SU-DHL-6 (cell line): ENCODE data around the gene WDPCP.

Experiments used
- H2AFZ ChIP-seq: fragments of 200-600 bp; sonication (generic); 2 replicates; pipeline ENCODE4 v1.6.1; 2014; ENCODE audit warnings: low read depth, mild to moderate bottlenecking, moderate library complexity, mixed read lengths, antibody characterized with exemption, low read length; ENCODE audit not compliant: severe bottlenecking
- H3F3A ChIP-seq: fragments of 200-600 bp; shearing (Covaris generic); 2 replicates; pipeline ENCODE4 v1.6.0; 2016; ENCODE audit warnings: antibody characterized with exemption, mild to moderate bottlenecking; ENCODE audit not compliant: insufficient read depth
- H3K27ac ChIP-seq: fragments of 200-600 bp; sonication (generic); 2 replicates; pipeline ENCODE4 v1.5.1; 2016; ENCODE audit warnings: low read depth, mild to moderate bottlenecking, low read length, moderate library complexity, mixed read lengths
- H3K27me3 ChIP-seq: fragments of 200-600 bp; sonication (generic), shearing (Covaris generic); 2 replicates; pipeline ENCODE4 v1.6.0; 2014; ENCODE audit warnings: mild to moderate bottlenecking, low read length
- H3K36me3 ChIP-seq: fragments of 200-600 bp; sonication (generic); 2 replicates; pipeline ENCODE4 v1.6.1; 2014; ENCODE audit warnings: mild to moderate bottlenecking, low read length, mixed read lengths
- H3K4me2 ChIP-seq: fragments of 300-600, 200-600 bp; shearing (Covaris generic), sonication (generic); 2 replicates; pipeline ENCODE4 v1.6.0; 2014; ENCODE audit warnings: low read length, low read depth, mild to moderate bottlenecking; ENCODE audit not compliant: poor library complexity, severe bottlenecking
- H3K4me3 ChIP-seq: fragments of 200-600 bp; sonication (generic); 2 replicates; pipeline ENCODE4 v1.5.1; 2014; ENCODE audit warnings: antibody characterized with exemption, low read length, mild to moderate bottlenecking, mixed read lengths; ENCODE audit not compliant: insufficient read depth, poor library complexity, severe bottlenecking
- H3K79me2 ChIP-seq: fragments of 200-600 bp; sonication (generic); 2 replicates; pipeline ENCODE4 v1.6.1; 2014; ENCODE audit warnings: mild to moderate bottlenecking, low read length, moderate library complexity; ENCODE audit not compliant: insufficient read depth
- H3K9ac ChIP-seq: fragments of 200-600 bp; sonication (generic); 2 replicates; pipeline ENCODE4 v1.7.0; 2014; ENCODE audit warnings: mild to moderate bottlenecking, low read length
- H3K9me2 ChIP-seq: fragments of 200-600 bp; sonication (generic); replicated peaks from 2 replicates; pipeline ENCODE4 v1.6.1; 2014; ENCODE audit warnings: low read length; ENCODE audit not compliant: insufficient read depth
- H3K9me3 ChIP-seq: fragments of 200-600 bp; sonication (generic); 2 replicates; pipeline ENCODE4 v1.6.1; 2014; ENCODE audit warnings: low read length, mixed read lengths; ENCODE audit not compliant: insufficient read depth
- H4K20me1 ChIP-seq: fragments of 200-600 bp; sonication (generic); 2 replicates; pipeline ENCODE4 v1.6.1; 2014; ENCODE audit warnings: low read depth, mild to moderate bottlenecking, antibody characterized with exemption, low read length, moderate library complexity, mixed read lengths
- EZH2phosphoT487 ChIP-seq: fragments of 200-600 bp; sonication (generic), shearing (Covaris generic); conservative IDR thresholded peaks from 2 replicates; pipeline ENCODE4 v1.6.1; 2018; ENCODE audit warnings: mild to moderate bottlenecking, antibody characterized with exemption, low read length, moderate library complexity, mixed read lengths
- TF ChIP-seq, protein P1 (sequence below): fragments of 200-600 bp; sonication (generic); IDR thresholded peaks from one replicate; pipeline ENCODE4 v1.5.1; 2017; ENCODE audit warnings: antibody characterized with exemption, mild to moderate bottlenecking, low read length, moderate library complexity; ENCODE audit not compliant: insufficient read depth, poor library complexity, severe bottlenecking

The WDPCP gene

DNA sequence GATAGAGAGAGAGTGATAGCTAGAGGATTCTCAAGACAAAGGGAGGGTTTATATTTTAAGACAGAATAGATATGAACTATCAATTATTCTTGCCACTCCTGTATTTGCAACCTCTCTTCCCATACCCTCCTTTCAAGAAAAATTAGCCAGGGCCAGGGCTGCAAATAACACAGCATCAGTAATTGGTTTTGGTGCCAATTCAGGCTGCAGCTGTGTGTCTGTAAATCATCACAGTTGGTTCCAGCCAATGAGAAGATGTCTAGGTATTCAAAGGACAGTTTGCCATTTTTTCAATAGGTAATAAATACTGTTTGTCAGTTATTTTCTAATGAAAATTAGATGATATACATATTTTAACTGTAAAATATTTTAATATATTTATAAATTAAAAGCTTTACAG is 73.5 kb downstream of the WDPCP start:
- Histone ChIP-seq H3K79me2 (peaks cover 26% of the 10 kb centered on the region), H3K36me3 (no peaks in the 10 kb centered on the region), H3K9ac (no peak overlapping the region), H3F3A (no peaks in the 10 kb centered on the region), H2AFZ (no peak overlapping the region), H3K4me2 (no peak overlapping the region), H3K9me3 (peaks cover 1% of the 10 kb centered on the region; the same call in 1 of the 2 replicates), H3K9me2 (no peaks in the 10 kb centered on the region), H4K20me1 (no peaks in the 10 kb centered on the region), H3K27me3 (no peaks in the 10 kb centered on the region), H3K4me3 (no peak overlapping the region), H3K27ac (no peak overlapping the region)
- TF ChIP-seq, protein P1, sequence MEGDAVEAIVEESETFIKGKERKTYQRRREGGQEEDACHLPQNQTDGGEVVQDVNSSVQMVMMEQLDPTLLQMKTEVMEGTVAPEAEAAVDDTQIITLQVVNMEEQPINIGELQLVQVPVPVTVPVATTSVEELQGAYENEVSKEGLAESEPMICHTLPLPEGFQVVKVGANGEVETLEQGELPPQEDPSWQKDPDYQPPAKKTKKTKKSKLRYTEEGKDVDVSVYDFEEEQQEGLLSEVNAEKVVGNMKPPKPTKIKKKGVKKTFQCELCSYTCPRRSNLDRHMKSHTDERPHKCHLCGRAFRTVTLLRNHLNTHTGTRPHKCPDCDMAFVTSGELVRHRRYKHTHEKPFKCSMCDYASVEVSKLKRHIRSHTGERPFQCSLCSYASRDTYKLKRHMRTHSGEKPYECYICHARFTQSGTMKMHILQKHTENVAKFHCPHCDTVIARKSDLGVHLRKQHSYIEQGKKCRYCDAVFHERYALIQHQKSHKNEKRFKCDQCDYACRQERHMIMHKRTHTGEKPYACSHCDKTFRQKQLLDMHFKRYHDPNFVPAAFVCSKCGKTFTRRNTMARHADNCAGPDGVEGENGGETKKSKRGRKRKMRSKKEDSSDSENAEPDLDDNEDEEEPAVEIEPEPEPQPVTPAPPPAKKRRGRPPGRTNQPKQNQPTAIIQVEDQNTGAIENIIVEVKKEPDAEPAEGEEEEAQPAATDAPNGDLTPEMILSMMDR, result no peak
- TF ChIP-seq EZH2phosphoT487, result no peak

DNA sequence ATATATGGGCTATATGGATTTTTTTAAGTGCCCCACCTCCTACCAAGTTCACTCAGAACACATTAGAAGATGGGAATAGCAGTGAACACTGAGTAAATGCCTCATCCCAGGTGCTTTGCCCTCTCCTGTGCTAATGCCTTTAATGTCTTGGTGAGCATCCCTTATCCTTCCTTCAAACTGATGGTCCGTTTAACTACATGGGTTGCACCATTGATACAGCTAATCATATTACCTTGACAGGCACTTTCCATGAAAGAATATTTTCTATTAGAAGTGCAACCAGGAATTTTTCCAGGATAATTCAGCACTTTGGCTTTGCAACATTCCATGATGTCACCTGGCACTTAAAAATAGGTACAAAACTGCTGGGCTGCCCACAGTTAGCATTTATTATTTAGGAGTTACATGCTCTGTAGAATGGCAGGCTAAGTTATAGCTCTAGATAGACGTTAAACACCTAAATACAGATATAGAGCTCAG is 74.0 kb downstream of the WDPCP start:
- Histone ChIP-seq H3F3A (no peaks in the 10 kb centered on the region), H3K9me3 (no peaks in the 10 kb centered on the region), H3K79me2 (peaks cover 20% of the 10 kb centered on the region), H3K27me3 (no peaks in the 10 kb centered on the region), H3K9ac (no peak overlapping the region), H4K20me1 (no peaks in the 10 kb centered on the region), H3K9me2 (no peaks in the 10 kb centered on the region), H2AFZ (no peak overlapping the region), H3K4me3 (no peak overlapping the region), H3K4me2 (no peak overlapping the region), H3K27ac (no peak overlapping the region), H3K36me3 (no peaks in the 10 kb centered on the region)
- TF ChIP-seq, protein P1, result no peak
- TF ChIP-seq EZH2phosphoT487, result no peak

DNA sequence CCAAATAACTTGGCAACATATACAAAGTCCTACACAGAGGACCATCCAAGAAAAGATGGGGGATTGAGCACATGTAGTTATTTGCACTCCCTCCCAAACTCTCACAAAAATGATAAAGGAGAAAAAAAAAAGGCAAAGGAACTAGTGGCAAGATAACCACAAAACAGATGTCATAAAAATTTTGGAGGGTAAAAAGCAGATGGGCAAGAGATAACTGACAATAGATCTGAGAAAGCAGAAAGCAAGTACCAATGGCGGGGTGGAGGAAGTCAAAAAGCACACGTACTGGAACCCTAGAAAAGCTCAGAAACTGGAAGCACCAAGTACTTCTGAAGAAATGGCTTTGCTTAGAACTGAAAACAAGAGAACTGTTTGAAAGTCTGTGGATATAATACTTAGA is 82.0 kb downstream of the WDPCP start:
- Histone ChIP-seq H3K4me2 (no peak overlapping the region), H2AFZ (no peak overlapping the region), H3K4me3 (no peak overlapping the region)

More for the DNA sequence above, 82.0 kb downstream of the WDPCP start:
- no peak for TF ChIP-seq EZH2phosphoT487
- TF ChIP-seq, protein P1, result no peak
- Histone ChIP-seq H3K36me3 (no peaks in the 10 kb centered on the region), H3K27ac (no peak overlapping the region), H3K9me3 (no peaks in the 10 kb centered on the region), H3K79me2 (peaks cover 16% of the 10 kb centered on the region; the same call in 1 of the 2 replicates), H3F3A (no peaks in the 10 kb centered on the region), H4K20me1 (peaks cover 17% of the 10 kb centered on the region; the same call in 1 of the 2 replicates), H3K9ac (no peak overlapping the region), H3K9me2 (no peaks in the 10 kb centered on the region), H3K27me3 (no peaks in the 10 kb centered on the region)
